HT-29 (cell line): ENCODE results near the gene IQSEC3. TPM values are rescaled to one million over a fixed set of nuclear protein-coding genes. Genes with fewer than 3 reads are reported as not detected.
"Not testable (repeated sequence)": the region's sequence is repeated elsewhere in the genome, so short reads cannot be mapped to it uniquely, and the experiment has no call there.

Source experiments
- DNase-seq: peaks from one replicate; pipeline ENCODE4 v3.0.0-alpha.2; 2015; ENCODE audit warnings: low spot score
- total RNA-seq: library from RNA; depleted of rRNA; stranded (reverse); fragments of >200 nt; shearing (Covaris generic); gene quantifications from 2 replicates; pipeline ENCODE4 v1.2.3, GENCODE V29; 2014

IQSEC3 gene
- total RNA-seq, 1 experiment from 2014 or later: not detected

DNA sequence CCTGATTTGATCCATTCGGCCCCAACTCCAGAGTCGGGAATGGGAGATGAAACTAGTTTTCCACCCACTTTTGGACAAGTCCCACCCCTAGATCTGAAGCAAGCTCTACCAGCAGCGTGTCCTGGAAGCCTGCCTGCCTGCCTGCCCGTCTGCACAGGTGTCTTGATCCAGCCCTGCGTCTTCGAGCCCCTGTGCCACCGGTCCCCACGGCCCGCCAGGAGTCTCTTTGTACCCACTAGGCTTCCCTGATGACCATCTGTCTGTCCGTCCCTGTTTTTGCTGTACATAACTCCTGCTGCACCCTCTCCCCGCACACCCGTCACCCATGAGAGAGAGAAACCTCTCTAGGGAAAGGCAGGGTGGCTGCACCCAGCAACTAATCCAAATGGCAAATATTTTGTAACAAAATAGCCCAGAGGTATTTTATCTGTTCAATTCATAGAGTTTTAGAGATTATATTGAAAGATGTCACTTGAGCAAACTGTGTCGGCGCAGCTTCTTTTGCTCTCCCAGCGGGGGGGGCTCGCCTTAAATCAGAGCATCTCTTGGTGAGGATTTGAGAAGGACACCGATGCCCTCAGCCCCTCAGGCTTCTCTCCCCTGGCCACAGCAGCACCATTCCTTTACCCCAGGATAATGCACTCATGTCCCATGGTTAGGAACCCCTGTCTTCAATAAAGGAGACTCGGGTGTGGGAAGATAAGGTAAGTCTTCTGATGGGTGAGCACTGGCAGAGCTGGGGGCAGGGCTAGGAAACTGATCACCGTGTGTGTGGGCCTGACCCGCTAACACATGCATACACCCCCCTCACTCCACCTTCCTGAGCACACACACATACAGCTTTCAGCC lies 111.6 kb downstream of the IQSEC3 start:
- DNase-seq: no peak

DNA sequence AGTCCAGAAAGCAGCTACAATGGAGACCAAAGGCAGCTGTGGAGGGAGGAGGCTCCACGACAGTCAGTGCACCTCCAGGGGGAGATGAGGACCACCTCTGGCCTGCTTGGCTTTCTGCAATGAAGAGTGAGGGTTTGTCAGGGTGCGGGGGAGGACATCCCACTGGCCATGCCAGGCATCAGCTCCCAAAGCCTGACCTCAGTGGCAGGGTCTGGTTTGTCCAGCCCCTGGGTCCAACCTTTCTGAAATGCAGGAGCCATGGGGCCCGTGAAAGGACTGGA lies 112.2 kb downstream of the IQSEC3 start:
- DNase-seq: no peak

DNA sequence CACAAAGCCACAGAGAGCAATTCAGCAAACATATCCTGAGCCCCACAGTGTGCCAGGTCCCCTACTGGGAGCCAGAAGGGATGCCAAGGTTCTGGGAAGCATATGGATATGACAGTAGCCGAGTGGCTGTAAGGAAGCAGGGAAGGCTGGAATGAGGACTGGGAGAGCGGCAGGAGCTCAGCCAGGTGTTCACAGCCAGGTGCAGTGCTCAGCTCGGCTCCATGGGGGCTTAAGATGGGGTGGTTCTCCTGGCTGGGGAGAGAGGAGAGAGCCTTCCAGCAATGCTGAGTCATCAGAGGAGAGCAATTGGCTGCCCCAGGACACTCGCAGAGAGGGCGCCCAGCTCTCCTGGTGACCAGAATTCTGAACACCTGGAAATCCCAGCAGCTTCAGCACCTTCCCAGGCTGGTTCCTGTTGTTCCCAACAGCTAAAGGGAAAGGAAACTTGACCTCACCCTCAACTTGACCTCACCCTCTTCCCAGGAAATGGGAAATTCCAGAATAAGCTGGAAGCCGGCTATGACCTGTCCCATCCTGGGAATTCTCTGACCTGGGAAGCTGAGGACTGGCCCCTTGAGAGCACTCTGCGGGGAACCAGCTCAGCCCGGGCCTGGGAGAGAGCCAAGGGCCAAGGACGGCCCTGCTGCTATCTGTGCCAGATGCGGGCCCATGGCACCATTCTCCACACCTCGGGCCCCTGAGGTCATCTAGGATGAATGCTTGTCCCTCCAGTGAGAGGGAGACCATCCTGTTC lies 112.7 kb downstream of the IQSEC3 start:
- no peak for DNase-seq

DNA sequence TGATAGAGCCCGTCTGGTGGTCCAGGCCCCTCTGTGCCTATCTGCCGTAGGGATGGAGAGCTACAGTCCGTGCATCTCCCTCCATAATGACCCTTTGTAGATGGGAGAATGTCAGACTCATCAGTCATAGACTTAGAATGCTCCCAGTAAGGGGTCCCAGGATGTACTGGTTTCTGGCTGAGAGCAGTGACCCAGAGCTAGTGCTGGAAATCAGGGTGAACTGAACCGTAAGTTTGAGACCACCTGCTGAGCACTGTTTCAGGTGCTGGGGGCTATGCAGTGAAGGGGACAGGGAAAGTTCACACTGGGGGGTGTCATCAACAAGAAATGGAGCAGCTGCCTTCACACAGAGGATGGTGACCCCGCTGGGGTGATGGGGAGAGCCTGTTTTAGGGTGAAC lies 113.3 kb downstream of the IQSEC3 start:
- DNase-seq: no peak

DNA sequence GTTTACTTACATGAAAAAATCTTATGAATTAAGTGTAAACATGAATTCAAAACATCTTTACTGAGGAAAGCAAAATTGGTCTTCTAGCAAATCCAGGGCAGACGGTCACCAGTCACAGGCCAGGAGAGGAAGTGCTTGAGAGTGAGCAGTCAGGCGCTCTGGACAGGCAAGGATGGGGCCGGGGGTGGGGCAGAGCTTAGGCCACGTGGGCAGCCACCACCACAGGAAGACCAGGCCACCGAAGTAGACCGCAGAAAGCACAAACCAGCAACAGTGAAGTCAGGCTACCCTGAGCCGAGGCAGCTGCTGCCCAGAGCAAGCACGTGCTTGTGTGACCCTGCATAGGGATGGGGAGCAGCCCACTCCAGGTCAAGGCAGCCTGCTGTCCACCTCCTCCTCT lies 113.9 kb downstream of the IQSEC3 start:
- DNase-seq: no peak

DNA sequence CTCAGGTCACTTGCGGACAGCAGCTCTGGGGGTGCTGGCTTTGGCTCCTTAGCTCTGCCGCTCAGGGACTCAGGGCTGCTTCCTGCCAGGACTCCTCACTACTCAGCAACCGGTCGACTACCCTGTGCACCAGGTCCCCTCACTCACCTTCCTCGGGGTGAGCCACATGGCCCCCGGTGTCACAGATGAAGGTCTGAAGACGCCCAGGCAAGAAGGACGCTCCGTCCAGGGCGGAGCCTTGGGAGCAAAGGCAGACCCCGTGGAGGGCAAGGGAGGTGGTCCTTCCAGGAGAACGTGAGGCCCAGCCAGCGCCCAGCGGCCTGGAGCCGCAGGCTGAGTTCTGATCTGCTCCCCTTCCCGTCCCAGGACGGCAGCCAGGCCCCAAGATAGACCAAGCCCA lies 115.4 kb downstream of the IQSEC3 start:
- no peak for DNase-seq

DNA sequence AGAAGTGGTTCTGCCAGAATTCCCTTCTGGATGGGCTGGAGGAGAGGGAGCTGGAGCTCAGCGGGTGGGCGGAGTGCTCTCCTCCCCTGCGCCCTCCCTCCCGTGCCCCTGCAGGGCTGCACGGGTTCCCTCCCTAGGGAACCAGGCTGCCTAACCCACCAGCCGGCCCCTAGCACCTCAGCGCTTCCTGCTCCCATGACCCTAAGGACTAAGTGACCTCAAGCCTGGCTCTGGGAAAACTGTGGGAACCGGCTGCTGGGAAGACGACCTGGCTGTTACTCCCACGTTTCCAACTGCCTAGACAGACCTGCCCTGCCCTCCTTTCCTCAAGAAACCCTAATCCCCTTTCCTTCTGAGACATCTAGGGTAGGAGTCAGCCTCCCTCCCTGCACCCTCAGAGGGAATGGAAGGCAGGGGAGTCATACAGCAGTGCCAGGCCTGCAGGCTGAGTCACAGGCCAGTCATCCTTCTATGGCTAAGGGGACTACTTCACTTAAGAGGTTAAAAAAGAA lies 115.9 kb downstream of the IQSEC3 start:
- DNase-seq: no peak

DNA sequence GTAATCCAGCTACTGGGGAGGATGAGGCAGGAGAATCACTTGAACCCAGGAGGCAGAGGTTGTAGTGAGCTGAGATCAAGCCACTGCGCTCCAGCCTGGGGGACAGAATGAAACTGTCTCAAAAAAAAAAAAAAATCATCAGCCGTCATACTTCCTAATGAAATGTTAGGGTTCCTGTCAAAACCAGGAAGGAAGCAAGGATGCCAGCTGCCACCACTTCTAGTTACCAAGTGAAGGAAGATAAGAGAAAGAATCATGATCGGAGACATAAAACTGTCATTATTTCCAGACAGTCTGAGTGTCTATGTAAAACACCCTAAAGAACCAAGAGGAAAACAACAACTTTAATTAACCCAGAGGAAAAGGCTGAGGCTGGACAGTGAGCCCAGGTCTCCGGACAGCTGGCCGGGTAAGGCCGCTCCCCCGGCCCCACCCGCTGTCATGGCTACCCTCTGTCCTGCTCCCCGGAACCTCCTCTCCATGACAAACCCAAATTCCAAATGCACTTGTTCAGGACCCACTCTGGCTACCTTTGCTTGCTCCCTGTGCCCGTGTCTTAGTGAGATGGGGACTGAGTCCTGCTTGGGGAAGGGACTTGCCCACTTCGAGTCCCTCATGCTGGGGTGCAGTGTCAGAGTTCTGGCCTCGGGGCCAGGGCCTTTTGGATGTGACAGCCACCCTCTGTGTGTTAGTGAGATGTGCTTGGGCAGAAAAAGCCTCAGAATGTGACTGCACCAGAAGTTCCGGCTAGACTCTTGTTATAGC lies 118.4 kb downstream of the IQSEC3 start:
- DNase-seq: no peak

DNA sequence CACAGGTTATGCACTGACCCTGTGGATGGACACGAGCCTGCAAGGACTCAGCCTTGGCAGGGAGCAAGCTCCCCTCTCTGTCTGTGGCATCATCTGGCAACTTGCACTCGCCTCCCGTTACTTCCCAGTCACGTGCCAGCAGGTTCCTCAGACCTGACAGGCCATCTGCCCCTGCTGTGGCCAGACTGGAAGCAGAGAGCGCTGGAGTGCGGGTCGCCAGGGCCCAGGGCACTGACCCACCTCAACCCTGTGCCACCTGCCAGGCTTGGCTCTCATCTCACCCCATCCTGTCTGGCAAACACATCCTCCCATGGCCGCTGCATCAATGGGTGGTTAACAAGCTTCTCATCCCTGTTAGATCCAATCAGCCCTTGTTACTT lies 119.0 kb downstream of the IQSEC3 start:
- no peak for DNase-seq

DNA sequence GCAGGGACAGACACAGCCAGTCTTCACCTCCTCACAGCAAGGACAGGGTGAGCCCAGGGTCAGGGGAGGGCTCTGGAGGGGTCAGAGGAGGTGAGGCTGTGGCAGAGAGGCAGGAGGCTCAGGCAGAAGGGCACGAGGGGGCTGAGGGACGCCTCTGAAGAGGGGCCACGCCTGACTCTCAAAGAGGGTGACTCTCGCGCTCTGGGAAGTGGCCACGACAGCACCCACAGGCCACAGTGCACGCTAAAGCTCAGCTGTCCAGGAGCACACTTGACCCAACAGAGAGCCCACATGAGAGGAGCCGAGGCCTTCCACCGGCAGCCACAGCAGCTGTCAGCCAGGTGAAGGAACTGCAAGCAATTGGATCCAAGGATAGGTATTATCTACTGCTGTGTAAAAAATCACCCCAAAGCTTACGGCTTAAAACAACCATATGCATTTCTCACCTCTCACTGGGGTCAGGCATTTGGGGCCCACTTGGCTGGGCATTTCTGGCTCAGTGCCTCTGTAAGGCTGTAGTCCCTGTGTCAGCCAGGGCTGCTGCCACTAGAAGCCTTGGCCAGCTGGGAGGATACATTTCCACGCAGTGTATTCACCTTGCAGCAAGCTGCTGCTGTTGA lies 119.5 kb downstream of the IQSEC3 start:
- no peak for DNase-seq

DNA sequence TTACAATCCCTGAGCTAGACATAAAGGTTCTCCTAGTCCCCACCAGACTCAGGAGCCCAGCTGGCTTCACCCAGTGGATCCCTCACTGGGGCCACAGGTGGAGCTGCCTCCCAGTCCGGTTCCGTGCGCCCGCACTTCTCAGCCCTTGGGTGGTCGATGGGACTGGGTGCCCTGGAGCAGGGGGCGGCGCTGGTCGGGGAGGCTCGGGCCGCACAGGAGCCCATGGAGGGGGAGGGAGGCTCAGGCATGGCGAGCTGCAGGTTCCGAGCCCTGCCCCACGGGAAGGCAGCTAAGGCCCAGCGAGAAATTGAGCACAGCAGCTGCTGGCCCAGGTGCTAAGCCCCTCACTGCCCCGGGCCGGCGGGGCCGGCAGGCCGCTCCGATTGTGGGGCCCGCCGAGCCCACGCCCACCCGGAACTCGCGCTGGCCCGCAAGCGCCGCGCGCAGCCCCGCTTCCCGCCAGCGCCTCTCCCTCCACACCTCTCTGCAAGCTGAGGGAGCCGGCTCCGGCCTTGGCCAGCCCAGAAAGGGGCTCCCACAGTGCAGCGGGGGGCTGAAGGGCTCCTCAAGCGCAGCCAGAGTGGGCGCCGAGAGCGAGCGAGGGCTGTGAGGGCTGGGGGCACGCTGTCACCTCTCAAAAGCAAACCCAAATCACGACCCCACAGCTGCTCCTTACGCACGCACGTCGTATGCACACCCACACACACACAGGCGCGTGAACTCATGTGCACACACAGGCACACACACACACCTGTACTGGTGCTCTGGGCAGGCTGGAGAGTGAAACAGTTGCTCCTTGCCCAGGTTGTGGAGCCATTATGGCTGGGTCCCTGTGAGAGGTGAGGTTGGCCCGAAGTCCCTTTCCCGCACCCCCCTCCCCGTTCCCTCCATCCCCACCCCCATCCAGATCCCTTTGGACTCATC lies 121.7 kb downstream of the IQSEC3 start:
- not testable (repeated sequence) for DNase-seq

DNA sequence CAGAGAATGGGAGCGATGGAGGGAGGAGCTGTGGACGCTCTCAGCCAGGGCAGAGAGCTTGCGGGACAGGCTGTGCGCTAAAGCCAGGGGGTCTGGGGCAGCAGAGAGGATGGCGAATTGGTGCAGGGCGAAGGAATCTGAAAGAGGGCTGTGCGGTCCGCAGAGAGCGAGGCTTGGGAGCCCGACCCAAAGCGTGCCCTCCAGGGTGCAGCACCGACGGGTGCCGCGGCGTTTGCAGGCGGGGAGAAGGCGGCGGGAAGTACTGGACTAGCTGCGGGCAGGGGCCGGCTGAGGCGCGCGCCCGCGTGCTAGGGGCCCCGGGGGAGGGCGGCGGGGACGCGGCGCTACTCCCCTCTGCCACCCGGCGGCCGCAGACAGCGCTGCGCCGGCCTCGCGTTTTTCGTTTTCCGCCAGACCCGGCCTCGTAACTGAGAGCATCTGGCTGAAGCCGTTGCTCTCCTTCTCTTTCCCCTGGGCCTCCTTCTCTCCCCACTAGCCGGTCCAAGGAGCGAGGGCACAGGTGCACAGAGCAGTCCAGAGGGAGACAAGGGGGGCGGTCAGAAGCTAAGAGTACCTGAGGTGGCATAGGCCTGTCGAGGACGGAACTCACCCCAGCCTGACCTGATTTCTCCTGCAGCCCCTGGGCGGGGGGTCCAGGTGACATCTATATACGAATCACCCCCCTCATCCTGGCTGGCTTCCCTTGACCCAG lies 122.5 kb downstream of the IQSEC3 start:
- no peak for DNase-seq

DNA sequence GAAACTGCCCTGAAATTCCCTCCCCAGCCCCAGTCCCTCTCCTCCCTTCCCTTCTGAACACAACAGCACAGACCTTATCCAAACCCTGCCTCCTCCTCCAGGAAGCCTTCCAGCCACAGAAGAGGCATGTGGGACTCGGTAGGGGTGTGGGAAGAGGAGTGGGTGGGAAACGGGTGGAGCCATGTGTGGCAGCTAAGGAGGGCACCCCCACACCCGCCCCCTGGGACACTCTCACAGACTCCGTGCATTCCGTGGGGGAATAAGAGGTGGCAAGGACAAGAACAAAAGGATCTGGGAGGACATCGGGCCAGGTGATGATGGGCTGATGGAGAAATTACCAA lies 123.0 kb downstream of the IQSEC3 start:
- no peak for DNase-seq

DNA sequence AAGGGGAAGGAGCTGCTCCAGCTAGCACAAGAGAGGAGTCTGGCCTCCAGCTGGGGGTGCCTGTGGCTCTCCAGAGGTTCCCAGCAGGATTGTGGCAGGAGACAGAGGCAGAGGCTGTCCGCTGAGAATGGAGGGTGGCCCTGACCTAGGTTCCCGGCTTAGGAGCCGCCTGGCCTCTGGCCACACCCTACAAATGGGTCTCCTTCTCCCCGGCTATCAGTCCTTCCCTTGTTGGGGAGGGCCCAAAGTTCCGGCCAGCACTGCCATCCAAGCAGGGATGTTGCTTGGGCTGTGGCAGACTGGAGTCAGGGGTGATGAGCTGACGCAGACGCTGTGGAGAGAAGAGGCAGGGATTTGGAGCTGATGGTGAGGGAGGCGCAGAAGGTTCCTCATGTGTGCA lies 124.3 kb downstream of the IQSEC3 start:
- DNase-seq: no peak

DNA sequence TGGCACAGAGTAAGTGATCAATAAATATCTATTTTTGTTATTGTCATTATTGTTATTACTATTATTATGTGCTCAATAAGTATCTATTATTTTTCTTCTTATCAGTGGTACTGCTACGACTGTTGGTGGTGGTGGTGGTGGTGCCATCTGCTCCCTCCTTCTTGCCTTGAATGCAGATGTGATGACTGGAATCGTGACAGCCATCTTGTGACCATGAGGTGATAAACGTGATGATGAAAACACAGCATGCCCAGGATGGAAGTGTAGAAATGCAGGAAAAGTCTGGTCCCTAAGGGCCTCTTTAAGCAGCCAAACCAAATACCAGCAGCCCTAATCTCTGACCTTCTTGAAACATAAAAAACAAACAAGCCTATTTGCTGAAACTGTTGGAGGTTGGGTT lies 125.0 kb downstream of the IQSEC3 start:
- DNase-seq: no peak

DNA sequence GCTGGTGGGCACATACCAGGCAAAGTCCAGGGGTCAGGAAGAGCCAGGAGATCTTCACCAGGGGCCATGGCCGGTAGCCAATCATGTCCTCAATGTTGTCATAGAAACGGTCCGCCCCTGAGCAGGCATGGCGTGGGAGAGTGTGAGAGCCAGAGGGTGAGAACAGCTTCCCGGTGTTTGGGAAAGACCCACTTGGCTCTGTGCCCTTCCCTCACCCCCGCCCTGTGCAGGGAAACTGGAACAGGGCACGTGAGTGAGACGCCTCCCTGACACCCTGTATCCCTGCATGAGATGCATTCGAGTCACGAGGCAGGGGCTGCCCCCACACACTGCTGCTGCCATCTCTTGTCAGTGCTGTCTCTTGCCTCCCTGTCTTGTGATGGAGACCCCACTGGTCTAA lies 126.7 kb downstream of the IQSEC3 start:
- DNase-seq: no peak

DNA sequence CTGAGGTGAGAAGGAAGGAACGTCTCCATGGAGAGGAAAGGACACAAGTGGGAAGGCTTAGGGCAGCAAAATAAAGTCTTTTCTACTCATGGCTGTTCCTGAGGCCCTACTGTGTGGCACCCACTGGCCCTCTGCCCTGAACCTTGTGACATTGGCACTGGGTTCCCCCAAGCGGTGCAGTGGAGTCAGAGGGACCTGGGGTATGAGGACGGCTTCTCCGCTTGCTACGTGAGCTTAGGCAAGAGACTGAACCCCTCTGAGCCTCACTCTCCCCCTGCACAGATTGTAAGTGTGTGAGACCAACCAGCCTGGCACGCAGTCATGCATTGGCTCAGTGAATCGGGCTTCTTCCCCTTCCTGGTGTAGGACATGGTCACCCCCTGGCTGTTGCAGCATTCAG lies 127.7 kb downstream of the IQSEC3 start:
- DNase-seq: no peak

DNA sequence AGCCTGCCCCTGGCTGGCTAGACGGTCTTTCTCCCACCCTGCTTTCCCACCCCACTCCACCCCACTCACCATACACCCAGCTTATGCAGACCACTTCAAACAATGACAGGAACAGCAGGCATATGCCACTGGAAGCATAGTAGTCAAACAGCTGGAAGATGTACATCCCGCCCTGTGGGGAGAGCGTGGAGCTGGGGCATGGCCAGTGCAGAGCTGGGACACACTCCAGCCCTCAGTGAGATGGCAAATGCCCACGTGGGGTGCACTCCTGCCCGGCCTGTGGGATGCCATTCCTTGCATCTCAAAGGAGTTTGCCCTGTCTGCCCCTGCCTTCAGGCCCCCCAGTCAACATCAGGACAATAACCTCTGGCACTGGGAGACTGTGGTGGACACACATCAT lies 128.6 kb downstream of the IQSEC3 start:
- DNase-seq: no peak

DNA sequence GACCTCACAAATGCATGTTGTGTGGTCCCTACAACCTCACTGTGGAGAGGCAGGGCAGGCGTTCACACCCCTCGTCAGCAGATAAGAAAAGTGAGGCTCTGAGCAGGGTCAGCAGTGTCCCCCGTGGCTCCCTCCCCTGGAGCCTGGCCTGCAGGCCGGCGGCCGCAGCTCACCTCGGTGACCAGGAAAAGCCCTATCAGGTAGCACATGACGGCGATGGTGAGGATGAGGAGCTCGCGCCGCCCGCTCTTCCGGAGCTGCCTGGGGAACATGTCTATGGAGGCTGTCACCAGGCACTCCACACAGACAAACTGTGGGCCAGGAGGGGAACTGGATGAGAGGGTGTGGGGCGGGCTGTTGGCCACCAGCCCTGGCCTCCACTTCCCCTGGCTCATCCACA lies 129.4 kb downstream of the IQSEC3 start:
- DNase-seq: no peak

DNA sequence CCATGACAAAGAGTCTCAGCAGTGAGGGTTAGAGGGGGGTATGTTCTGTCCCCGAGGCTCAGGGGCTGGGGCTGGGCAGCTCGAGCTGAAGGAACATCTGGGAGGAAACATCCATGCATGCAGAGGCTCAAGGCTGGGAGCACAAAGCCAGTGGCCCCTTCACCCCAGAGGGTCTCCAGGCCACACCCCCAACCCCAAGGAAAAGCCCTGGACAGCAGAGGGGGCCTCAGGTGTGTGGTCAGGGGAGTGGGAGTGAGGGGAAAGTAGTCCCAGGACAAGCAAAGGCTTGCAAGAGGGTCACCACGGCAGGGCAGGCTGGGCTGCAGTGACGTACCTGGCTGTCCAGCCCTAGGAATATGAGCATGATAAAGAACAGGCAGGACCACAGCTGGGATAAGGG lies 129.9 kb downstream of the IQSEC3 start:
- no peak for DNase-seq
